DND-41 (cell line): Measurements from ENCODE around the gene GABRB3.

Experiments
- EZH2 ChIP-seq: IDR thresholded peaks from 3 replicates; pipeline ENCODE4 v1.6.1; 2012; ENCODE audit warnings: borderline replicate concordance, low read depth, mild to moderate bottlenecking, moderate library complexity, low read length, inconsistent platforms; ENCODE audit not compliant: severe bottlenecking
- TF ChIP-seq, protein P1 (sequence below): IDR thresholded peaks from 2 replicates; pipeline ENCODE4 v1.5.1; 2012; ENCODE audit warnings: borderline replicate concordance, low read length, moderate library complexity, mild to moderate bottlenecking; ENCODE audit not compliant: poor library complexity, severe bottlenecking; ENCODE audit errors: extremely low read depth

DNA sequence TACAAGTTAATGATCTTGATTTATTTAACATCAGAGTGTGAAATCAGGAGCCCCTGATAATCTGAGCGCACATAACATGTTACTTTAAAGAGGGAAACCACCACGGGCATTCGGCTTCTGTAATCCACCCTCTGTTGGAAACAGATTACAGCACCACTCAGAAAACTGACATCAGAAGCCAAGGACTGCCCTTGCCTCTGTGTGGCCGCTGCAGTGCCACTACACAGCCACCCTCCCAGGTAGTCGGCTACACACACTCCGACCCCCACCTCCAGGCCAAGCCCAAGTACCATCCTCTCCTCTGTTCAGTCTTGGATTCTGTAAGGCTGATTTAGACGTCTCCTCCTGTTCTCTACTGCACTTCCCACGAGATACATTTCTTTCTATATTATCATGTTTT lies 251.7 kb downstream of the GABRB3 start:
- TF ChIP-seq, protein P1, sequence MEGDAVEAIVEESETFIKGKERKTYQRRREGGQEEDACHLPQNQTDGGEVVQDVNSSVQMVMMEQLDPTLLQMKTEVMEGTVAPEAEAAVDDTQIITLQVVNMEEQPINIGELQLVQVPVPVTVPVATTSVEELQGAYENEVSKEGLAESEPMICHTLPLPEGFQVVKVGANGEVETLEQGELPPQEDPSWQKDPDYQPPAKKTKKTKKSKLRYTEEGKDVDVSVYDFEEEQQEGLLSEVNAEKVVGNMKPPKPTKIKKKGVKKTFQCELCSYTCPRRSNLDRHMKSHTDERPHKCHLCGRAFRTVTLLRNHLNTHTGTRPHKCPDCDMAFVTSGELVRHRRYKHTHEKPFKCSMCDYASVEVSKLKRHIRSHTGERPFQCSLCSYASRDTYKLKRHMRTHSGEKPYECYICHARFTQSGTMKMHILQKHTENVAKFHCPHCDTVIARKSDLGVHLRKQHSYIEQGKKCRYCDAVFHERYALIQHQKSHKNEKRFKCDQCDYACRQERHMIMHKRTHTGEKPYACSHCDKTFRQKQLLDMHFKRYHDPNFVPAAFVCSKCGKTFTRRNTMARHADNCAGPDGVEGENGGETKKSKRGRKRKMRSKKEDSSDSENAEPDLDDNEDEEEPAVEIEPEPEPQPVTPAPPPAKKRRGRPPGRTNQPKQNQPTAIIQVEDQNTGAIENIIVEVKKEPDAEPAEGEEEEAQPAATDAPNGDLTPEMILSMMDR: no peak
- TF ChIP-seq EZH2: no peak
